Ovary (tissue), 3 donors: Measurements from ENCODE around the gene ECM2.

Experiments used
- EP300 ChIP-seq: sonication (generic); formaldehyde crosslinking; IDR thresholded peaks from one replicate; pipeline ENCODE4 v1.6.1; 2017; ENCODE audit warnings: antibody characterized with exemption
- POLR2A ChIP-seq: fragments of 450-650 bp; IDR thresholded peaks from one replicate; pipeline ENCODE4 v1.6.1; 2017; ENCODE audit warnings: antibody characterized with exemption, mild to moderate bottlenecking, moderate library complexity
- TF ChIP-seq, protein P1 (sequence below), 3 donors: fragments of 450-650 bp in 2 of 3; fragments of 200-600 bp in 1 of 3; IDR thresholded peaks; one replicate each; pipeline versions ENCODE4 v1.5.1 to v1.8.0; 2016 to 2022; ENCODE audit warnings: antibody characterized with exemption in 3 of 3, mild to moderate bottlenecking in 1 of 3
- donor health status: DM: no; HTN: no; CAD: no.

DNA sequence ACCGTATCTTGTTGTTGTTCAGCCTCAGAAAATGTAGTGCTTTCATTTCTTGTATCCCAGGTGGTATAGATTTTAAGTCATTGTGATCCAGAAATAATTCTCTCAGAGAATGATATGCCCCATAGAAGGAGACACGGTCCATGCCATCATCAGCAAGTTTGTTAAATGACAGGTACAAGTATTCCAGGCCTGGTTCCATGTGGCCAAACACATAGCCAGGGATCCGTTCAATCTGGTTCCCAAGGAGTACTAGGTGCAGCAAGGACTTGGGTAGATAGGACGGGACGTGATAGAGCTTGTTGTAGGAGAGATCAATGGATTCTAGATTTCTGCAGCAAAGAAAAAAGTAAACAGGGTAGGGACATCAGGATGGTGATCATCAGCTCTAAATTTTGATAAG, 35.1 kb downstream of the ECM2 start:
- TF ChIP-seq, protein P1, sequence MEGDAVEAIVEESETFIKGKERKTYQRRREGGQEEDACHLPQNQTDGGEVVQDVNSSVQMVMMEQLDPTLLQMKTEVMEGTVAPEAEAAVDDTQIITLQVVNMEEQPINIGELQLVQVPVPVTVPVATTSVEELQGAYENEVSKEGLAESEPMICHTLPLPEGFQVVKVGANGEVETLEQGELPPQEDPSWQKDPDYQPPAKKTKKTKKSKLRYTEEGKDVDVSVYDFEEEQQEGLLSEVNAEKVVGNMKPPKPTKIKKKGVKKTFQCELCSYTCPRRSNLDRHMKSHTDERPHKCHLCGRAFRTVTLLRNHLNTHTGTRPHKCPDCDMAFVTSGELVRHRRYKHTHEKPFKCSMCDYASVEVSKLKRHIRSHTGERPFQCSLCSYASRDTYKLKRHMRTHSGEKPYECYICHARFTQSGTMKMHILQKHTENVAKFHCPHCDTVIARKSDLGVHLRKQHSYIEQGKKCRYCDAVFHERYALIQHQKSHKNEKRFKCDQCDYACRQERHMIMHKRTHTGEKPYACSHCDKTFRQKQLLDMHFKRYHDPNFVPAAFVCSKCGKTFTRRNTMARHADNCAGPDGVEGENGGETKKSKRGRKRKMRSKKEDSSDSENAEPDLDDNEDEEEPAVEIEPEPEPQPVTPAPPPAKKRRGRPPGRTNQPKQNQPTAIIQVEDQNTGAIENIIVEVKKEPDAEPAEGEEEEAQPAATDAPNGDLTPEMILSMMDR (IDR thresholded peaks at IDR 0.05): no peak
- TF ChIP-seq POLR2A (no peak), EP300 (no peak)
